ENCODE data around the gene MYOZ2.

DNA sequence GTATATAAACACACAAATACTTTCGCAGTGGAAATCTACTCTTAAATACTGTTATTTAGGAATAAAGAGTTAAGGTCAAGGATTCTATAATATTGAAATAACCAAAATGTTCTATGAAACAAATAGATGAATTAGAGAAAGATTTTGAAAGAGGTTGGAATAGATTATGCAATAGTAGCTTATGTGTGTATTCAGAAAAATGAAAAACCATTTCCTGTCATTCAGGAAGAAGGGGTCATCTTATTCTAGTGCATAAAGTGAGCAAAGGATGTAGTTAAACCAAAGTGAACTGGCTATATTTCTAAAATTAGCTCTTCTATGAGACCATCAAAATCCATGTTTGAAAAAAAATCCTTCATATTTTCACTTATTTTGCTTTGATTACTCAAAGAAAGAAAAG, 30.0 kb upstream of the MYOZ2 start:
- TF ChIP-seq, protein P1, sequence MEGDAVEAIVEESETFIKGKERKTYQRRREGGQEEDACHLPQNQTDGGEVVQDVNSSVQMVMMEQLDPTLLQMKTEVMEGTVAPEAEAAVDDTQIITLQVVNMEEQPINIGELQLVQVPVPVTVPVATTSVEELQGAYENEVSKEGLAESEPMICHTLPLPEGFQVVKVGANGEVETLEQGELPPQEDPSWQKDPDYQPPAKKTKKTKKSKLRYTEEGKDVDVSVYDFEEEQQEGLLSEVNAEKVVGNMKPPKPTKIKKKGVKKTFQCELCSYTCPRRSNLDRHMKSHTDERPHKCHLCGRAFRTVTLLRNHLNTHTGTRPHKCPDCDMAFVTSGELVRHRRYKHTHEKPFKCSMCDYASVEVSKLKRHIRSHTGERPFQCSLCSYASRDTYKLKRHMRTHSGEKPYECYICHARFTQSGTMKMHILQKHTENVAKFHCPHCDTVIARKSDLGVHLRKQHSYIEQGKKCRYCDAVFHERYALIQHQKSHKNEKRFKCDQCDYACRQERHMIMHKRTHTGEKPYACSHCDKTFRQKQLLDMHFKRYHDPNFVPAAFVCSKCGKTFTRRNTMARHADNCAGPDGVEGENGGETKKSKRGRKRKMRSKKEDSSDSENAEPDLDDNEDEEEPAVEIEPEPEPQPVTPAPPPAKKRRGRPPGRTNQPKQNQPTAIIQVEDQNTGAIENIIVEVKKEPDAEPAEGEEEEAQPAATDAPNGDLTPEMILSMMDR (IDR thresholded peaks at IDR 0.05; ENCODE audit: borderline replicate concordance, extremely low read depth, low read length, poor library complexity, severe bottlenecking): no peak
- no peak for TF ChIP-seq EZH2 (IDR thresholded peaks at IDR 0.05; ENCODE audit: borderline replicate concordance, low read depth, low read length, severe bottlenecking)

All from DND-41 (cell line).